Neural cell (in vitro differentiated cells): Measurements from ENCODE around the gene DCK. TPM values are rescaled to one million over a fixed set of nuclear protein-coding genes. Genes with fewer than 3 reads are reported as not detected.

ENCODE experiments used
- H2AFZ ChIP-seq: fragments of 200-600, 300-800 bp; sonication (generic), shearing (Covaris generic); 2 replicates; pipeline ENCODE4 v1.6.0; 2014; ENCODE audit warnings: low read depth, mild to moderate bottlenecking, antibody characterized with exemption, low read length, moderate library complexity
- H3F3A ChIP-seq: fragments of 200-600 bp; shearing (Covaris generic); 2 replicates; pipeline ENCODE4 v1.6.1; 2016; ENCODE audit warnings: mild to moderate bottlenecking, moderate library complexity, mixed read lengths, antibody characterized with exemption, low read length; ENCODE audit not compliant: insufficient read depth, poor library complexity, severe bottlenecking
- H3K27ac ChIP-seq: fragments of 200-600, 300-800 bp; sonication (generic), shearing (Covaris generic); 2 replicates; pipeline ENCODE4 v1.5.1; 2014; ENCODE audit warnings: mild to moderate bottlenecking, low read length, moderate library complexity
- H3K27me3 ChIP-seq: fragments of 300-800, 200-600 bp; sonication (generic), shearing (Covaris generic); 2 replicates; pipeline ENCODE4 v1.6.0; 2014; ENCODE audit warnings: mild to moderate bottlenecking, low read depth, low read length, moderate library complexity; ENCODE audit not compliant: insufficient read depth
- H3K36me3 ChIP-seq: fragments of 300-800, 200-600 bp; sonication (generic), shearing (Covaris generic); 2 replicates; pipeline ENCODE4 v1.5.1; 2014; ENCODE audit warnings: mild to moderate bottlenecking, antibody characterized with exemption, low read length, moderate library complexity; ENCODE audit not compliant: insufficient read depth
- H3K4me2 ChIP-seq: fragments of 300-800, 200-600 bp; sonication (generic), shearing (Covaris generic); 2 replicates; pipeline ENCODE4 v1.6.0; 2014; ENCODE audit warnings: mild to moderate bottlenecking, low read length
- H3K4me3 ChIP-seq: fragments of 300-800, 200-600 bp; sonication (generic), shearing (Covaris generic); 2 replicates; pipeline ENCODE4 v1.5.1; 2014; ENCODE audit warnings: mild to moderate bottlenecking, low read length, moderate library complexity
- H3K79me2 ChIP-seq: fragments of 200-600 bp; shearing (Covaris generic); replicated peaks from 2 replicates; pipeline ENCODE4 v1.6.0; 2014; ENCODE audit warnings: mild to moderate bottlenecking, low read length, moderate library complexity; ENCODE audit not compliant: insufficient read depth
- H3K9ac ChIP-seq: fragments of 300-800, 200-600 bp; sonication (generic), shearing (Covaris generic); 2 replicates; pipeline ENCODE4 v1.6.1; 2016; ENCODE audit warnings: mild to moderate bottlenecking, low read length, mixed read lengths
- H3K9me2 ChIP-seq: fragments of 200-600 bp; shearing (Covaris generic); 2 replicates; pipeline ENCODE4 v1.6.1; 2016; ENCODE audit warnings: mild to moderate bottlenecking, low read length, mixed read lengths; ENCODE audit not compliant: insufficient read depth
- H3K9me3 ChIP-seq: fragments of 200-600, 300-800 bp; sonication (generic), shearing (Covaris generic); 2 replicates; pipeline ENCODE4 v1.6.1; 2016; ENCODE audit warnings: mild to moderate bottlenecking, mixed run types, low read length, moderate library complexity, mixed read lengths
- H4K20me1 ChIP-seq: fragments of 200-600 bp; shearing (Covaris generic); 2 replicates; pipeline ENCODE4 v1.6.1; 2016; ENCODE audit warnings: mild to moderate bottlenecking, mixed run types; ENCODE audit not compliant: insufficient read depth
- EP300 ChIP-seq: fragments of 450-650 bp; conservative IDR thresholded peaks from 2 replicates; pipeline ENCODE4 v1.6.1; 2014; ENCODE audit warnings: antibody characterized with exemption, mild to moderate bottlenecking, moderate library complexity; ENCODE audit not compliant: poor library complexity, severe bottlenecking
- EZH2 ChIP-seq: fragments of 200-600, 300-800 bp; shearing (Covaris generic), sonication (generic); IDR thresholded peaks from 2 replicates; pipeline ENCODE4 v1.6.1; 2014; ENCODE audit warnings: antibody characterized with exemption, low read length, borderline replicate concordance, mild to moderate bottlenecking; ENCODE audit not compliant: insufficient read depth, poor library complexity, severe bottlenecking
- MXI1 ChIP-seq: fragments of 450-650 bp; conservative IDR thresholded peaks from 2 replicates; pipeline ENCODE4 v1.6.1; 2014; ENCODE audit warnings: antibody characterized with exemption, mild to moderate bottlenecking; ENCODE audit not compliant: poor library complexity, severe bottlenecking
- POLR2AphosphoS5 ChIP-seq: IDR thresholded peaks from 2 replicates; pipeline ENCODE4 v1.6.1; 2012
- RAD21 ChIP-seq: fragments of 450-650 bp; conservative IDR thresholded peaks from 2 replicates; pipeline ENCODE4 v1.6.1; 2014; ENCODE audit warnings: antibody characterized with exemption, mild to moderate bottlenecking, moderate library complexity
- SMC3 ChIP-seq: fragments of 450-650 bp; conservative IDR thresholded peaks from 2 replicates; pipeline ENCODE4 v1.6.1; 2014; ENCODE audit warnings: antibody characterized with exemption, mild to moderate bottlenecking, moderate library complexity; ENCODE audit not compliant: poor library complexity
- TAF1 ChIP-seq: IDR thresholded peaks from 2 replicates; pipeline ENCODE4 v1.6.1; 2012; ENCODE audit warnings: low read depth
- polyA plus RNA-seq: library from polyadenylated mRNA; depleted of rRNA; stranded (reverse); fragments of >200 nt; gene quantifications from 2 replicates; pipeline ENCODE4 v1.2.3, GENCODE V29; 2014
- TF ChIP-seq, protein P1 (sequence below): IDR thresholded peaks from 2 replicates; pipeline ENCODE4 v1.6.1; 2012; ENCODE audit warnings: borderline replicate concordance
- TF ChIP-seq, protein P2 (sequence below): fragments of 450-650 bp; IDR thresholded peaks from 2 replicates; pipeline ENCODE4 v1.5.1; 2014; ENCODE audit warnings: antibody characterized with exemption, mild to moderate bottlenecking, moderate library complexity; ENCODE audit not compliant: poor library complexity, severe bottlenecking

DCK gene
- polyA plus RNA-seq, 1 donor from 2014 or later: 147 TPM

DNA sequence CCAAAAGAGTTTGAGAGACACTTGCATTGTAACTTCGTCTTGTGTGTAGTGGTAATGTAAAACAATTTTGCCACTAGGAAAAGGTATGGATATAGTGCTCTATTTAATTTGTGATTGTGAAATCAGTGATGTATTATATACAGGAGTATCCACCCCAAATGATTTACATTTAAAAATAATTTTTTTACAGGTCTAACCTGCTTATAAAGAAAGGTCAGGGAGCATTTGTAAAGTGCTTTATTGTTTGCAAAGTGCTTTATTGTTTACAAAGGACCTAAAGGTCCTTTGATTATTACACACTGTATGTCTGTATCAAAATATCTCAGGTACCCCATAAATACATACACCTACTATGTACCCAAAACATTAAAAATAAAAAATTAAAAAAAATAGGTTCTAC lies 70.3 kb downstream of the DCK start:
- no peak overlapping the region for H3K4me3 ChIP-seq
- no peaks in the 10 kb centered on the region for H3F3A ChIP-seq
- H3K79me2 ChIP-seq: no peaks in the 10 kb centered on the region
- H3K36me3 ChIP-seq: no peaks in the 10 kb centered on the region
- H3K27ac ChIP-seq: no peak overlapping the region
- TF ChIP-seq, protein P1, sequence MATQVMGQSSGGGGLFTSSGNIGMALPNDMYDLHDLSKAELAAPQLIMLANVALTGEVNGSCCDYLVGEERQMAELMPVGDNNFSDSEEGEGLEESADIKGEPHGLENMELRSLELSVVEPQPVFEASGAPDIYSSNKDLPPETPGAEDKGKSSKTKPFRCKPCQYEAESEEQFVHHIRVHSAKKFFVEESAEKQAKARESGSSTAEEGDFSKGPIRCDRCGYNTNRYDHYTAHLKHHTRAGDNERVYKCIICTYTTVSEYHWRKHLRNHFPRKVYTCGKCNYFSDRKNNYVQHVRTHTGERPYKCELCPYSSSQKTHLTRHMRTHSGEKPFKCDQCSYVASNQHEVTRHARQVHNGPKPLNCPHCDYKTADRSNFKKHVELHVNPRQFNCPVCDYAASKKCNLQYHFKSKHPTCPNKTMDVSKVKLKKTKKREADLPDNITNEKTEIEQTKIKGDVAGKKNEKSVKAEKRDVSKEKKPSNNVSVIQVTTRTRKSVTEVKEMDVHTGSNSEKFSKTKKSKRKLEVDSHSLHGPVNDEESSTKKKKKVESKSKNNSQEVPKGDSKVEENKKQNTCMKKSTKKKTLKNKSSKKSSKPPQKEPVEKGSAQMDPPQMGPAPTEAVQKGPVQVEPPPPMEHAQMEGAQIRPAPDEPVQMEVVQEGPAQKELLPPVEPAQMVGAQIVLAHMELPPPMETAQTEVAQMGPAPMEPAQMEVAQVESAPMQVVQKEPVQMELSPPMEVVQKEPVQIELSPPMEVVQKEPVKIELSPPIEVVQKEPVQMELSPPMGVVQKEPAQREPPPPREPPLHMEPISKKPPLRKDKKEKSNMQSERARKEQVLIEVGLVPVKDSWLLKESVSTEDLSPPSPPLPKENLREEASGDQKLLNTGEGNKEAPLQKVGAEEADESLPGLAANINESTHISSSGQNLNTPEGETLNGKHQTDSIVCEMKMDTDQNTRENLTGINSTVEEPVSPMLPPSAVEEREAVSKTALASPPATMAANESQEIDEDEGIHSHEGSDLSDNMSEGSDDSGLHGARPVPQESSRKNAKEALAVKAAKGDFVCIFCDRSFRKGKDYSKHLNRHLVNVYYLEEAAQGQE: no peak
- TF ChIP-seq TAF1: no peak
- no peak for TF ChIP-seq MXI1
- no peak for TF ChIP-seq SMC3
- TF ChIP-seq EP300: no peak
- TF ChIP-seq, protein P2, sequence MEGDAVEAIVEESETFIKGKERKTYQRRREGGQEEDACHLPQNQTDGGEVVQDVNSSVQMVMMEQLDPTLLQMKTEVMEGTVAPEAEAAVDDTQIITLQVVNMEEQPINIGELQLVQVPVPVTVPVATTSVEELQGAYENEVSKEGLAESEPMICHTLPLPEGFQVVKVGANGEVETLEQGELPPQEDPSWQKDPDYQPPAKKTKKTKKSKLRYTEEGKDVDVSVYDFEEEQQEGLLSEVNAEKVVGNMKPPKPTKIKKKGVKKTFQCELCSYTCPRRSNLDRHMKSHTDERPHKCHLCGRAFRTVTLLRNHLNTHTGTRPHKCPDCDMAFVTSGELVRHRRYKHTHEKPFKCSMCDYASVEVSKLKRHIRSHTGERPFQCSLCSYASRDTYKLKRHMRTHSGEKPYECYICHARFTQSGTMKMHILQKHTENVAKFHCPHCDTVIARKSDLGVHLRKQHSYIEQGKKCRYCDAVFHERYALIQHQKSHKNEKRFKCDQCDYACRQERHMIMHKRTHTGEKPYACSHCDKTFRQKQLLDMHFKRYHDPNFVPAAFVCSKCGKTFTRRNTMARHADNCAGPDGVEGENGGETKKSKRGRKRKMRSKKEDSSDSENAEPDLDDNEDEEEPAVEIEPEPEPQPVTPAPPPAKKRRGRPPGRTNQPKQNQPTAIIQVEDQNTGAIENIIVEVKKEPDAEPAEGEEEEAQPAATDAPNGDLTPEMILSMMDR: no peak
- no peak for TF ChIP-seq RAD21
- no peak for TF ChIP-seq EZH2
- TF ChIP-seq POLR2AphosphoS5: no peak
- H3K4me2 ChIP-seq: no peak overlapping the region
- no peaks in the 10 kb centered on the region for H3K9me3 ChIP-seq
- no peaks in the 10 kb centered on the region for H3K27me3 ChIP-seq
- no peaks in the 10 kb centered on the region for H3K9me2 ChIP-seq
- H2AFZ ChIP-seq: no peak overlapping the region
- no peak overlapping the region for H3K9ac ChIP-seq
- H4K20me1 ChIP-seq: no peaks in the 10 kb centered on the region

GRCh38 chr4:71064521-71064920 lies 71.1 kb downstream of the DCK start:
- Histone ChIP-seq H3K4me2 (no peak overlapping the region), H3F3A (no peaks in the 10 kb centered on the region), H2AFZ (no peak overlapping the region), H4K20me1 (no peaks in the 10 kb centered on the region), H3K9ac (no peak overlapping the region), H3K9me2 (no peaks in the 10 kb centered on the region), H3K79me2 (no peaks in the 10 kb centered on the region), H3K27ac (no peak overlapping the region), H3K36me3 (no peaks in the 10 kb centered on the region), H3K4me3 (no peak overlapping the region), H3K9me3 (no peaks in the 10 kb centered on the region), H3K27me3 (no peaks in the 10 kb centered on the region)
- TF ChIP-seq, protein P1: no peak
- TF ChIP-seq EZH2 (no peak), POLR2AphosphoS5 (no peak), RAD21 (no peak), MXI1 (no peak), TAF1 (no peak), EP300 (no peak), SMC3 (no peak)
- TF ChIP-seq, protein P2: no peak
